ENCODE measurements around the gene PERCC1. TPM values are rescaled to one million over a fixed set of nuclear protein-coding genes. Genes with fewer than 3 reads are reported as not detected.

PERCC1 gene
- total RNA-seq, 1 experiment from 2014 or later = not detected

- Histone ChIP-seq H3K4me3 (ENCODE audit: low read length) (no peak overlapping the region), H3F3A (ENCODE audit: low read length, unreplicated experiment) (no peaks in the 10 kb centered on the region), H2AFZ (ENCODE audit: low read length) (no peak overlapping the region), H3K9me3 (ENCODE audit: low read length) (no peaks in the 10 kb centered on the region), H3K27me3 (ENCODE audit: low read length) (no peaks in the 10 kb centered on the region), H3K36me3 (ENCODE audit: low read depth, low read length) (no peaks in the 10 kb centered on the region), H3K9ac (ENCODE audit: low read length) (no peak overlapping the region), H4K20me1 (ENCODE audit: low read length) (no peaks in the 10 kb centered on the region), H3K9me2 (replicated peaks; ENCODE audit: low read length) (no peaks in the 10 kb centered on the region), H3K27ac (ENCODE audit: low read length) (no peak overlapping the region), H3K4me2 (ENCODE audit: low read length) (no peak overlapping the region), H3K4me1 (ENCODE audit: insufficient read depth, low read length) (no peaks in the 10 kb centered on the region), H3K79me2 (ENCODE audit: low read length) (no peaks in the 10 kb centered on the region)
- ChIA-PET CTCF (no interaction called here), POLR2A (ENCODE audit: unreplicated experiment) (no interaction called here)
- intact Hi-C loops (cut with micrococcal nuclease) = no loop called here
- no peak for DNase-seq
- TF ChIP-seq EZH2phosphoT487 (IDR thresholded peaks at IDR 0.05; ENCODE audit: borderline replicate concordance, low read length) (no peak), EZH2 (IDR thresholded peaks at IDR 0.05; ENCODE audit: low read length, unreplicated experiment) (no peak), CTCF (conservative IDR thresholded peaks at IDR 0.05; ENCODE audit: low read depth, low read length) (no peak)
- no TSS peak for BruUV-seq (replicated peaks)
- no peak for ATAC-seq
Measured at GRCh38 chr16:1397779-1398178, 33.1 kb upstream of the PERCC1 start.

- Histone ChIP-seq H4K20me1 (ENCODE audit: low read length) (no peaks in the 10 kb centered on the region), H3F3A (ENCODE audit: low read length, unreplicated experiment) (no peaks in the 10 kb centered on the region), H3K4me2 (ENCODE audit: low read length) (no peak overlapping the region), H3K79me2 (ENCODE audit: low read length) (no peaks in the 10 kb centered on the region), H3K4me3 (ENCODE audit: low read length) (no peak overlapping the region), H3K9me2 (replicated peaks; ENCODE audit: low read length) (no peaks in the 10 kb centered on the region), H2AFZ (ENCODE audit: low read length) (no peak overlapping the region), H3K9ac (ENCODE audit: low read length) (no peak overlapping the region), H3K4me1 (ENCODE audit: insufficient read depth, low read length) (no peaks in the 10 kb centered on the region), H3K36me3 (ENCODE audit: low read depth, low read length) (no peaks in the 10 kb centered on the region), H3K27ac (ENCODE audit: low read length) (no peak overlapping the region), H3K9me3 (ENCODE audit: low read length) (no peaks in the 10 kb centered on the region), H3K27me3 (ENCODE audit: low read length) (no peaks in the 10 kb centered on the region)
- no peak for ATAC-seq
- ChIA-PET POLR2A (ENCODE audit: unreplicated experiment) (no interaction called here), CTCF (no interaction called here)
- BruUV-seq (replicated peaks) = no TSS peak
- TF ChIP-seq EZH2phosphoT487 (IDR thresholded peaks at IDR 0.05; ENCODE audit: borderline replicate concordance, low read length) = no peak
- no peak for TF ChIP-seq EZH2 (IDR thresholded peaks at IDR 0.05; ENCODE audit: low read length, unreplicated experiment)
- TF ChIP-seq CTCF (conservative IDR thresholded peaks at IDR 0.05; ENCODE audit: low read depth, low read length) = no peak
- no peak for DNase-seq
- intact Hi-C loops (cut with micrococcal nuclease) = no loop called here
Measured at GRCh38 chr16:1398351-1398750, 32.5 kb upstream of the PERCC1 start.

- H3K9me3 ChIP-seq (ENCODE audit: low read length) = no peaks in the 10 kb centered on the region
- POLR2A ChIA-PET (ENCODE audit: unreplicated experiment) = no interaction called here
- H3K4me2 ChIP-seq (ENCODE audit: low read length) = no peak overlapping the region
- no peak for DNase-seq
- H3K27ac ChIP-seq (ENCODE audit: low read length) = no peak overlapping the region
- H3K9ac ChIP-seq (ENCODE audit: low read length) = no peak overlapping the region
- H3K36me3 ChIP-seq (ENCODE audit: low read depth, low read length) = no peaks in the 10 kb centered on the region
- CTCF ChIA-PET = no interaction called here
- no peak overlapping the region for H2AFZ ChIP-seq (ENCODE audit: low read length)
- TF ChIP-seq CTCF (conservative IDR thresholded peaks at IDR 0.05; ENCODE audit: low read depth, low read length) (no peak), EZH2phosphoT487 (IDR thresholded peaks at IDR 0.05; ENCODE audit: borderline replicate concordance, low read length) (no peak), EZH2 (IDR thresholded peaks at IDR 0.05; ENCODE audit: low read length, unreplicated experiment) (no peak)
- H4K20me1 ChIP-seq (ENCODE audit: low read length) = no peaks in the 10 kb centered on the region
- BruUV-seq (replicated peaks) = no TSS peak
- H3F3A ChIP-seq (ENCODE audit: low read length, unreplicated experiment) = no peaks in the 10 kb centered on the region
- no peaks in the 10 kb centered on the region for H3K27me3 ChIP-seq (ENCODE audit: low read length)
- no peak for ATAC-seq
- no peaks in the 10 kb centered on the region for H3K9me2 ChIP-seq (replicated peaks; ENCODE audit: low read length)
- H3K4me3 ChIP-seq (ENCODE audit: low read length) = no peak overlapping the region
- no peaks in the 10 kb centered on the region for H3K4me1 ChIP-seq (ENCODE audit: insufficient read depth, low read length)
- H3K79me2 ChIP-seq (ENCODE audit: low read length) = no peaks in the 10 kb centered on the region
- intact Hi-C loops (cut with micrococcal nuclease) = no loop called here
Measured at GRCh38 chr16:1398826-1399581, 31.9 kb upstream of the PERCC1 start.

All from PC-3 (cell line).